H9 (cell line): ENCODE measurements around the gene RAC2. TPM values are rescaled to one million over a fixed set of nuclear protein-coding genes. Genes with fewer than 3 reads are reported as not detected.

Experiments used
- DNase-seq: peaks from one replicate; pipeline ENCODE4 v3.0.0-alpha.2; 2017
- H2AFZ ChIP-seq: one replicate; pipeline ENCODE4 v1.6.1; 2013; ENCODE audit warnings: mild to moderate bottlenecking, low read length, control low read depth, moderate library complexity
- H2AK5ac ChIP-seq: 2 replicates; pipeline ENCODE4 v1.6.1; 2013; ENCODE audit warnings: low read length, control low read depth, mixed read lengths; ENCODE audit not compliant: insufficient read length
- H2BK120ac ChIP-seq: one replicate; pipeline ENCODE4 v1.6.1; 2013; ENCODE audit warnings: low read depth, mild to moderate bottlenecking, low read length, control low read depth, inconsistent platforms; ENCODE audit not compliant: poor library complexity, severe bottlenecking
- H2BK12ac ChIP-seq: 2 replicates; pipeline ENCODE4 v1.6.1; 2013; ENCODE audit warnings: low read length, control low read depth, mixed read lengths, low read depth; ENCODE audit not compliant: insufficient read length
- H2BK15ac ChIP-seq: 2 replicates; pipeline ENCODE4 v1.6.1; 2013; ENCODE audit warnings: low read depth, low read length, control low read depth
- H2BK20ac ChIP-seq: one replicate; pipeline ENCODE4 v1.6.1; 2013; ENCODE audit warnings: low read depth, mild to moderate bottlenecking, low read length, control low read depth, inconsistent platforms; ENCODE audit not compliant: poor library complexity, severe bottlenecking
- H2BK5ac ChIP-seq: 2 replicates; pipeline ENCODE4 v1.6.1; 2013; ENCODE audit warnings: low read length, control low read depth, mixed read lengths; ENCODE audit not compliant: insufficient read length
- H3K14ac ChIP-seq: 2 replicates; pipeline ENCODE4 v1.6.1; 2013; ENCODE audit warnings: low read length, control low read depth; ENCODE audit not compliant: insufficient read depth
- H3K18ac ChIP-seq: 2 replicates; pipeline ENCODE4 v1.6.1; 2013; ENCODE audit warnings: low read depth, mild to moderate bottlenecking, mixed read lengths, low read length, control low read depth; ENCODE audit not compliant: insufficient read length
- H3K23ac ChIP-seq: 2 replicates; pipeline ENCODE4 v1.6.1; 2013; ENCODE audit warnings: low read length, control low read depth, mixed read lengths, low read depth; ENCODE audit not compliant: insufficient read length
- H3K23me2 ChIP-seq: 2 replicates; pipeline ENCODE4 v1.6.1; 2013; ENCODE audit warnings: low read depth, mild to moderate bottlenecking, mixed read lengths, low read length, control low read depth; ENCODE audit not compliant: insufficient read length, poor library complexity, severe bottlenecking
- H3K27ac ChIP-seq: 2 replicates; pipeline ENCODE4 v1.5.1; 2013; ENCODE audit warnings: low read length, control low read depth, mixed read lengths, low read depth; ENCODE audit not compliant: insufficient read length
- H3K27me3 ChIP-seq: 2 replicates; pipeline ENCODE4 v1.6.1; 2013; ENCODE audit warnings: low read length, control low read depth, inconsistent platforms; ENCODE audit not compliant: insufficient read depth
- H3K4ac ChIP-seq: 2 replicates; pipeline ENCODE4 v1.6.1; 2013; ENCODE audit warnings: low read depth, mild to moderate bottlenecking, control low read depth, inconsistent platforms, low read length, moderate library complexity
- H3K4me1 ChIP-seq: 2 replicates; pipeline ENCODE4 v1.6.1; 2013; ENCODE audit warnings: low read length, control low read depth, inconsistent platforms; ENCODE audit not compliant: insufficient read depth
- H3K4me2 ChIP-seq: 2 replicates; pipeline ENCODE4 v1.6.1; 2013; ENCODE audit warnings: low read length, control low read depth, mixed read lengths; ENCODE audit not compliant: insufficient read length, insufficient read depth
- H3K56ac ChIP-seq: 2 replicates; pipeline ENCODE4 v1.6.1; 2013; ENCODE audit warnings: low read depth, mild to moderate bottlenecking, mixed read lengths, low read length, control low read depth; ENCODE audit not compliant: insufficient read length
- H3K79me1 ChIP-seq: 2 replicates; pipeline ENCODE4 v1.6.1; 2013; ENCODE audit warnings: low read depth, mild to moderate bottlenecking, moderate library complexity, low read length, control low read depth, inconsistent platforms; ENCODE audit not compliant: insufficient read depth, poor library complexity, severe bottlenecking
- H3K79me2 ChIP-seq: 2 replicates; pipeline ENCODE4 v1.6.1; 2013; ENCODE audit warnings: low read length, control low read depth, inconsistent platforms; ENCODE audit not compliant: insufficient read depth
- H3K9ac ChIP-seq: 2 replicates; pipeline ENCODE4 v1.6.1; 2013; ENCODE audit warnings: low read length, control low read depth, mixed read lengths; ENCODE audit not compliant: insufficient read length; ENCODE audit errors: extremely low read depth
- H3K9me3 ChIP-seq: one replicate; pipeline ENCODE4 v1.6.1; 2013; ENCODE audit warnings: low read depth, low read length, inconsistent platforms; ENCODE audit not compliant: control insufficient read depth
- H3T11ph ChIP-seq: one replicate; pipeline ENCODE4 v1.6.1; 2013; ENCODE audit warnings: mild to moderate bottlenecking, low read length, control low read depth, inconsistent platforms
- H4K20me1 ChIP-seq: one replicate; pipeline ENCODE4 v1.6.1; 2013; ENCODE audit not compliant: control insufficient read depth, insufficient read length, insufficient read depth
- H4K5ac ChIP-seq: 2 replicates; pipeline ENCODE4 v1.6.1; 2013; ENCODE audit warnings: low read depth, mild to moderate bottlenecking, mixed read lengths, low read length, control low read depth; ENCODE audit not compliant: insufficient read length
- H4K8ac ChIP-seq: replicated peaks from 2 replicates; pipeline ENCODE4 v1.6.1; 2013; ENCODE audit warnings: low read length, control low read depth, mixed read lengths, low read depth; ENCODE audit not compliant: insufficient read length
- H4K91ac ChIP-seq: 2 replicates; pipeline ENCODE4 v1.6.1; 2013; ENCODE audit warnings: low read depth, mild to moderate bottlenecking, moderate library complexity, mixed read lengths, low read length, control low read depth; ENCODE audit not compliant: insufficient read length
- H3K27ac Mint-ChIP-seq, 3 experiments: 2 replicates in 2 of 3; 3 replicates in 1 of 3; pipeline ENCODE4 v1.8.0; 2020 to 2021; ENCODE audit warnings: mixed read lengths in 3 of 3, mild to moderate bottlenecking in 1 of 3, moderate library complexity in 1 of 3
- H3K27me3 Mint-ChIP-seq: 2 replicates; pipeline ENCODE4 v1.8.0; 2021; ENCODE audit warnings: low read depth, mild to moderate bottlenecking, moderate library complexity, mixed read lengths
- H3K36me3 Mint-ChIP-seq, 3 experiments: 2 replicates in 2 of 3; 3 replicates in 1 of 3; pipeline ENCODE4 v1.8.0; 2020 to 2021; ENCODE audit warnings: low read depth in 3 of 3, mixed read lengths in 3 of 3; ENCODE audit not compliant: insufficient read depth in 1 of 3
- H3K4me1 Mint-ChIP-seq, 2 experiments: 2 replicates each; pipeline ENCODE4 v1.8.0; 2020; ENCODE audit warnings: mixed read lengths in 2 of 2
- H3K4me3 Mint-ChIP-seq, 2 experiments: 2 replicates in 1 of 2; 3 replicates in 1 of 2; pipeline ENCODE4 v1.8.0; 2020 to 2021; ENCODE audit warnings: mild to moderate bottlenecking in 2 of 2, mixed read lengths in 2 of 2, moderate library complexity in 1 of 2
- H3K9me3 Mint-ChIP-seq, 2 experiments: 2 replicates in 1 of 2; 3 replicates in 1 of 2; pipeline ENCODE4 v1.8.0; 2020; ENCODE audit warnings: mild to moderate bottlenecking in 2 of 2, mixed read lengths in 2 of 2, moderate library complexity in 1 of 2
- WGBS: extraction: QIAGEN DNeasy Blood & Tissue Kit; methylation state at CpG from one replicate; pipeline ENCODE4 v1.1.7; 2013; ENCODE audit warnings: missing lambda C conversion rate, low lambda C conversion rate, mixed read lengths; ENCODE audit not compliant: insufficient read length; ENCODE audit errors: extremely low coverage; 5-methylcytosine and 5-hydroxymethylcytosine counted together
- total RNA-seq: library from RNA; stranded (reverse); gene quantifications from 2 replicates; pipeline ENCODE4 v1.2.1, GENCODE V29; 2021
- TF ChIP-seq, protein P1 (sequence below): fragments of 200-600 bp; sonication (generic); conservative IDR thresholded peaks from 3 replicates; pipeline ENCODE4 v1.8.0; 2021; ENCODE audit warnings: antibody characterized with exemption, mild to moderate bottlenecking

Gene RAC2
- total RNA-seq, 1 experiment from 2014 or later, result 2.8 TPM

DNA sequence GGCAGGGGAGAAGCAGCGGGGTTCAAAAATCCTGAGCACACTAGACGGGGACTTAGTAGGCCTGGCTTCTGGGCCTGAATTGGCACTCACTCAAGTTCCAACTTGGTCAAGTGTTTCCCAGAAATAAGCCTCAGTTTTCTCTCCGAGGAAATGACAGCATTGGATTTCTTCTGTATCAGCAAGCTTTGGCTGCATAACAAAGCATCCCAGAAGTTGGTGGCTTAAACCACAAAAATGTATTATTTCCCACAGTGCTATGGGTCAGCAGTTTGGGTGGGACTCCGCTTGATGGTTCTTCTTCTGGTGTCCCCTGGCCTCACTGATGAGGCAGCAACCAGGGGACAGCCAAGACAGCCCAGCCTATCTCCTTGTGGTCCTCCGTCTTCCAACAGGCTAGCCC lies 36.6 kb upstream of the RAC2 start:
- H3K4me2 ChIP-seq, result no peak overlapping the region
- H4K91ac ChIP-seq, result no peak overlapping the region
- Mint-ChIP-seq H3K27me3 (peaks cover 28% of the 10 kb centered on the region), H3K4me1 (peaks cover 17 to 31% of the 10 kb centered on the region in 2 experiments), H3K27ac (no peak overlapping the region), H3K9me3 (no peaks in the 10 kb centered on the region; a peak in 1 of 5 replicates), H3K4me3 (no peak overlapping the region), H3K36me3 (no peaks in the 10 kb centered on the region; a peak in 1 of 7 replicates)
- H4K20me1 ChIP-seq, result no peaks in the 10 kb centered on the region
- H3K23ac ChIP-seq, result no peak overlapping the region
- H3K9ac ChIP-seq, result no peak overlapping the region
- H3K14ac ChIP-seq, result no peak overlapping the region
- H3K23me2 ChIP-seq, result no peaks in the 10 kb centered on the region
- no peak overlapping the region for H3K27ac ChIP-seq
- H3K18ac ChIP-seq, result no peak overlapping the region
- no peak overlapping the region for H2AFZ ChIP-seq
- TF ChIP-seq, protein P1, sequence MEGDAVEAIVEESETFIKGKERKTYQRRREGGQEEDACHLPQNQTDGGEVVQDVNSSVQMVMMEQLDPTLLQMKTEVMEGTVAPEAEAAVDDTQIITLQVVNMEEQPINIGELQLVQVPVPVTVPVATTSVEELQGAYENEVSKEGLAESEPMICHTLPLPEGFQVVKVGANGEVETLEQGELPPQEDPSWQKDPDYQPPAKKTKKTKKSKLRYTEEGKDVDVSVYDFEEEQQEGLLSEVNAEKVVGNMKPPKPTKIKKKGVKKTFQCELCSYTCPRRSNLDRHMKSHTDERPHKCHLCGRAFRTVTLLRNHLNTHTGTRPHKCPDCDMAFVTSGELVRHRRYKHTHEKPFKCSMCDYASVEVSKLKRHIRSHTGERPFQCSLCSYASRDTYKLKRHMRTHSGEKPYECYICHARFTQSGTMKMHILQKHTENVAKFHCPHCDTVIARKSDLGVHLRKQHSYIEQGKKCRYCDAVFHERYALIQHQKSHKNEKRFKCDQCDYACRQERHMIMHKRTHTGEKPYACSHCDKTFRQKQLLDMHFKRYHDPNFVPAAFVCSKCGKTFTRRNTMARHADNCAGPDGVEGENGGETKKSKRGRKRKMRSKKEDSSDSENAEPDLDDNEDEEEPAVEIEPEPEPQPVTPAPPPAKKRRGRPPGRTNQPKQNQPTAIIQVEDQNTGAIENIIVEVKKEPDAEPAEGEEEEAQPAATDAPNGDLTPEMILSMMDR, result no peak
- no peak overlapping the region for H3K56ac ChIP-seq
- no peaks in the 10 kb centered on the region for H3K27me3 ChIP-seq
- H2AK5ac ChIP-seq, result no peak overlapping the region
- H3K79me1 ChIP-seq, result no peaks in the 10 kb centered on the region
- no peaks in the 10 kb centered on the region for H3K9me3 ChIP-seq
- no peak overlapping the region for H3K4ac ChIP-seq
- no peak overlapping the region for H4K5ac ChIP-seq
- H3K4me1 ChIP-seq, result no peaks in the 10 kb centered on the region; the same call in 1 of the 2 replicates
- no peak overlapping the region for H2BK20ac ChIP-seq
- H2BK15ac ChIP-seq, result no peak overlapping the region
- no peak overlapping the region for H4K8ac ChIP-seq
- no peaks in the 10 kb centered on the region for H3K79me2 ChIP-seq
- H2BK120ac ChIP-seq, result no peak overlapping the region
- H3T11ph ChIP-seq, result no peak overlapping the region
- no CpG with 5 or more reads among the region's 5 CpGs for WGBS
- no peak overlapping the region for H2BK12ac ChIP-seq
- no peak for DNase-seq
- no peak overlapping the region for H2BK5ac ChIP-seq
